HepG2 (cell line): Measurements from ENCODE around the gene CCDC85C. TPM values are rescaled to one million over a fixed set of nuclear protein-coding genes. Genes with fewer than 3 reads are reported as not detected.
A peak's percentile ranks its signal among the peaks of the same experiment; 100 is the strongest.

Experiments
- ATAC-seq: fragments of 200-7000 bp; cut with Tn5 transposase; 3 replicates; pipeline ENCODE4 v1.9.1; 2020; ENCODE audit warnings: mild to moderate bottlenecking, moderate library complexity
- BruUV-seq: library from RNA; stranded (reverse); fragments of 400-500 nt; replicated peaks from 2 replicates; lab custom pipeline; 2021; lab: Mats Ljungman, UMichigan
- CTCF ChIA-PET: fragments of 300-600 bp; formaldehyde crosslinking; extraction: SDS; loops from one replicate; lab custom pipeline; 2021; ENCODE audit warnings: low total read pairs, inconsistent platforms, low intra/inter-chr PET ratio; lab: Yijun Ruan, JAX
- POLR2A ChIA-PET: fragments of 350-600 bp; sonication (Branson Sonifier 250); formaldehyde crosslinking; loops from one replicate; lab custom pipeline; 2020; ENCODE audit warnings: antibody characterized with exemption, inconsistent platforms; lab: Yijun Ruan, JAX
- DNase-seq: peaks from one replicate; pipeline ENCODE4 v3.0.0-alpha.2; 2015; ENCODE audit warnings: low spot score
- FAIRE-seq: peaks from 3 replicates; lab custom pipeline; 2011; peaks lifted over from hg19 to GRCh38; lab: Jason Lieb, UNC
- H2AFZ ChIP-seq: one replicate; pipeline ENCODE4 v1.6.1; 2011; ENCODE audit warnings: low read length, inconsistent platforms
- H3K27ac ChIP-seq: fragments of 300-600 bp; 3 replicates; pipeline ENCODE4 v1.8.0; 2011; ENCODE audit warnings: mixed run types, mild to moderate bottlenecking, mixed read lengths, low read length, inconsistent platforms; ENCODE audit not compliant: insufficient read depth; ENCODE audit errors: extremely low read length
- H3K27me3 ChIP-seq, 2 experiments: fragments of 200-600 bp in 1 of 2; 2 replicates in 1 of 2; 3 replicates in 1 of 2; pipeline versions ENCODE4 v1.6.0 to v1.8.0; 2011; ENCODE audit warnings: low read length in 2 of 2, mild to moderate bottlenecking in 2 of 2, moderate library complexity in 2 of 2, inconsistent platforms in 1 of 2; ENCODE audit not compliant: insufficient read depth in 2 of 2, control insufficient read depth in 1 of 2
- H3K36me3 ChIP-seq, 2 experiments: fragments of 200-600 bp in 1 of 2; replicated peaks in 1 of 2; 2 replicates in 1 of 2; 3 replicates in 1 of 2; pipeline versions ENCODE4 v1.5.1 to v1.8.0; 2011; ENCODE audit warnings: low read length in 2 of 2, inconsistent platforms in 1 of 2; ENCODE audit not compliant: insufficient read depth in 2 of 2, control insufficient read depth in 1 of 2
- H3K4me1 ChIP-seq: 2 replicates; pipeline ENCODE4 v1.5.1; 2012; ENCODE audit warnings: low read length, inconsistent platforms; ENCODE audit not compliant: insufficient read depth
- H3K4me2 ChIP-seq: 2 replicates; pipeline ENCODE4 v1.6.0; 2011; ENCODE audit warnings: low read depth, low read length, inconsistent platforms
- H3K4me3 ChIP-seq, 3 experiments: fragments of 200-600 bp in 1 of 3; sonication (generic), shearing (Covaris generic) in 1 of 3; replicated peaks in 1 of 3; 2 replicates each; pipeline ENCODE4 v1.5.1; 2011 to 2016; ENCODE audit warnings: low read length in 3 of 3, inconsistent platforms in 2 of 3, low read depth in 2 of 3, mild to moderate bottlenecking in 2 of 3, control low read depth in 1 of 3, mixed read lengths in 1 of 3; ENCODE audit not compliant: insufficient read depth in 1 of 3
- H3K79me2 ChIP-seq: one replicate; pipeline ENCODE4 v1.6.1; 2011; ENCODE audit warnings: low read length, inconsistent platforms; ENCODE audit not compliant: insufficient read depth
- H3K9ac ChIP-seq: 2 replicates; pipeline ENCODE4 v1.6.0; 2011; ENCODE audit warnings: mild to moderate bottlenecking, low read depth, low read length, inconsistent platforms; ENCODE audit not compliant: insufficient read depth
- H3K9me3 ChIP-seq: 2 replicates; pipeline ENCODE4 v1.5.1; 2012; ENCODE audit warnings: mild to moderate bottlenecking, low read length
- H4K20me1 ChIP-seq: 2 replicates; pipeline ENCODE4 v1.6.0; 2011; ENCODE audit warnings: inconsistent platforms, mild to moderate bottlenecking, low read length, moderate library complexity; ENCODE audit not compliant: insufficient read depth
- ATF7 ChIP-seq, 2 experiments: fragments of 450-650 bp in 1 of 2; sonication (generic) in 1 of 2; formaldehyde crosslinking in 1 of 2; IDR thresholded peaks; 2 replicates each; pipeline versions ENCODE4 v1.4.0 to v1.6.1; 2016 to 2020; ENCODE audit warnings: antibody characterized with exemption in 1 of 2, mild to moderate bottlenecking in 1 of 2, missing genetic modification reagents in 1 of 2
- NR2C2 ChIP-seq: sonication (generic); formaldehyde crosslinking; IDR thresholded peaks from 2 replicates; pipeline ENCODE4 v1.4.0; 2020; ENCODE audit warnings: missing genetic modification reagents, mild to moderate bottlenecking, moderate library complexity, borderline replicate concordance
- PCBP2 ChIP-seq: fragments of 200-400 bp; formaldehyde crosslinking; optimal IDR thresholded peaks from 2 replicates; pipeline ENCODE3; 2018; ENCODE audit warnings: low read length, low read depth; ENCODE audit not compliant: poor library complexity, severe bottlenecking
- WGBS: methylation state at CpG from one replicate; pipeline ENCODE4 v1.1.6; 2017; ENCODE audit warnings: low lambda C conversion rate; 5-methylcytosine and 5-hydroxymethylcytosine counted together
- in situ Hi-C: cut with HindIII; loops from 2 replicates; pipeline ENCODE4 v1.10.0; 2017; ENCODE audit warnings: low pct_unique_long_range_greater_than_20kb; ENCODE audit not compliant: extremely low pct_ligation_motif_present
- intact Hi-C: fragments of 100-400 bp; cut with micrococcal nuclease; formaldehyde crosslinking; loops from one replicate; pipeline ENCODE4 v1.10.0; 2022; ENCODE audit not compliant: unreplicated experiment
- polyA plus RNA-seq, 8 experiments: library from polyadenylated mRNA; depleted of rRNA in 3 of 8; stranded (reverse) in 7 of 8; unstranded in 1 of 8; fragments of >200 nt; fragmentation: Illumina TruSeq in 4 of 8; extraction: Trizol in 4 of 8; gene quantifications; 2 replicates each; pipeline versions ENCODE4 v1.2.1 to v1.2.3, GENCODE V29; 2011 to 2016; ENCODE audit warnings: low read depth in 4 of 8, missing spikeins in 1 of 8, mixed read lengths in 1 of 8; ENCODE audit not compliant: insufficient read depth in 1 of 8
- total RNA-seq, 5 experiments: library from RNA; depleted of rRNA; stranded (reverse); fragments of >200 nt; fragmentation: Illumina TruSeq; extraction: Trizol; gene quantifications; 2 replicates each; pipeline ENCODE4 v1.2.3, GENCODE V29; 2016; ENCODE audit warnings: low read depth in 1 of 5
- TF ChIP-seq, protein P1 (sequence below): sonication (generic); formaldehyde crosslinking; IDR thresholded peaks from 2 replicates; pipeline ENCODE4 v1.5.0; 2020; ENCODE audit warnings: mild to moderate bottlenecking, missing genetic modification reagents, borderline replicate concordance
- TF ChIP-seq, protein P2 (sequence below): sonication (generic); formaldehyde crosslinking; IDR thresholded peaks from 2 replicates; pipeline ENCODE4 v1.9.0; 2021; ENCODE audit warnings: missing genetic modification reagents, mild to moderate bottlenecking, borderline replicate concordance
- TF ChIP-seq, protein P3 (sequence below): fragments of 450-650 bp; IDR thresholded peaks from 2 replicates; pipeline ENCODE4 v1.6.1; 2017

Gene CCDC85C
- total and polyA plus RNA-seq, 2 of the 13 experiments (the other 11 are each of a cell fraction or from before 2014, with no cell fraction given): 18.8 to 43.8 TPM

DNA sequence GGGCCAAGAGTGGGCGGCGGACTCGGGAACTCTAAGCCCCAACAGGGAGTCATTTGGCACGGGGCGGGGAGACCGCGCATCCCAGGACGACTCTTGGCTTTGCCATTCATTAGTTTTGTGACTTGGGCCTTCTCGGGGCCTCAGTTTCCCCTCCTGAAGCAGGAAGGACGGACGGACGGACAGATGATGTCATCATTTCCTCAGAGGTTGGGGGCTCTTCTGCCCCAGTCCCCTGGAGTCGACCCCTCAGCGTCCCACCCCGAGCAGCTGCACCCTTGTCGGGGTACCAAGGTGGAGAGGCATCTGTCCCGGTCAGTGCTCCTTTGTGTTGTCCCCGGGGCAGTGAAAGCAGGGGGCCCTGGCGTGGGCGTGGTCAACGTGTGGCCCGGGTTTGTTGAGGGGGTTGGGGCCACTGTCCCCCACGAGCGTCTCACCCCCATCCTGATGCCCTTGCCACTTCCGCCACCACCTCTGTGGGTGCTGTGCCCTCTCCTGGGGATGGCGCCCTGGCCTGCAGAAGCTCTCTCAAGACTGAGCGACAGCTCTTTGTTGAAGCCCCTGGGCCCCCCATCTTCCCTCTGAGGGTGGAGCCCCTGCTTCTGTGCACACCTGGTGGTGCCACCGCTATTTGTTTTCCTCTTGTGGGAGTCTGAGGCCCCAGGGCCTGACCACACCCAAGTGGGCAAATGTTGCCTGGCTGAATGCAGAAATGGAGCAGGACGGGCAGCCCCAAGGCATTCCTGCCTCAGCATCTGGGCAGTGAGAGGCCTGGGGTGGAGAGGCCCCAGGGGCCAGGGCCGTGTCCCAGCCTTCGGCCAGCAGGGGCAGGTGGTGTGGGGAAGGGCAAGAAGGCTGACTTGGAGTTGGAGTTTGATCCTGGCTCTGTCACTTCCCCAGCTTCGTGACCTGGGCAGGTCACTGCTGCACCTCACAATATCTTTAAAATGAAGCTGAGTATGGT is 41.8 kb upstream of the CCDC85C start:
- no peak for DNase-seq
- POLR2A ChIA-PET: no interaction called here
- no peaks in the 10 kb centered on the region for H4K20me1 ChIP-seq
- whole genome bisulfite sequencing: 65% methylated on average over 9 of the region's 32 CpGs
- no peaks in the 10 kb centered on the region for H3K9me3 ChIP-seq
- CTCF ChIA-PET: no interaction called here
- FAIRE-seq: no peak
- H3K27ac ChIP-seq: no peak overlapping the region
- TF ChIP-seq ATF7 (IDR thresholded peaks at IDR 0.05) (peak; percentile 90), ATF7 (CRISPR knock-in tag; IDR thresholded peaks at IDR 0.05) (no peak), PCBP2 (no peak)
- intact Hi-C loops: no loop called here
- H3K79me2 ChIP-seq: no peaks in the 10 kb centered on the region
- H3K27me3 ChIP-seq: peaks cover 4 to 5% of the 10 kb centered on the region in 2 experiments; a peak in 2 of 5 replicates
- no peak overlapping the region for H3K9ac ChIP-seq
- H2AFZ ChIP-seq: no peak overlapping the region
- ATAC-seq: no peak; the same call in 2 of the 3 replicates
- H3K4me2 ChIP-seq: no peak overlapping the region
- no TSS peak for BruUV-seq
- H3K36me3 ChIP-seq: no peaks in the 10 kb centered on the region
- H3K4me3 ChIP-seq: no peak overlapping the region
- peaks cover 19% of the 10 kb centered on the region for H3K4me1 ChIP-seq
- in situ Hi-C loops: no loop called here

DNA sequence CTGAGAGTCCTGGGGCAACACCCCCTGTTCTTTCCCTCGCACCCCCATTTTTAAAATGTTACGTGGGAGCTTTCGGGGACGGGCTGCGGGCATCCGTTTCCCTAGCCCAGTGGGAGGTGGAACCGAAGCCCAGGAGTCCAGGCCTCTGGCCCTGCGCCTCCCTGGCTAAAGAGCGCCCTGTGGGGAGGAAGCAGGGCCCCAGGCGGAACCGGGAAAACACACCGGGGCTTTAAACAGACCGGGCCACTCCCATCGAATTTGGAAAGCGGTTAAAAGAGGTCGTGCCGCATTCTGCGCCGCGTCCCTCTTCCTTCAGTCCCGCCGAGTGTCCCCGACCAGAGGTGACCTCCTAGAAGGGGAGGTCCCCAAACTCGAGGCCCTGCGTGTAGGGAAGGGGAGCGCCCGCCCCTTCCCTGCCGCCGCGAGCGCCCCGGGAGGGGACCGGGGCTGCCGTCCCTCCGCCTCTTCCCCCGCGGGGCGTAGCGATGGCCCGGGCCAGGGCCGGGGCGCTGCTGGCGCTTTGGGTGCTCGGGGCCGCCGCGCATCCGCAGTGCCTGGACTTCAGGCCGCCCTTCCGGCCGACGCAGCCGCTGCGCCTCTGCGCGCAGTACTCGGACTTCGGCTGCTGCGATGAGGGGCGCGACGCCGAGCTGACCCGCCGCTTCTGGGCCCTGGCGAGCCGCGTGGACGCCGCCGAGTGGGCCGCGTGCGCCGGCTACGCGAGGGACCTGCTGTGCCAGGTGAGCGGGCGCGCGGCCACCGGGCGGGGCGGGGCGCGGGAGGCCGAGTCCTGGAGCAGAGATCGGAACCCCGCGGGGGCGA is 40.9 kb upstream of the CCDC85C start, which contains the start of gene HHIPL1:
HHIPL1 (plus strand) TSS at position 407 of the 822 bp plus-strand sequence; CDS start at position 486, 79 bp downstream.
- no peaks in the 10 kb centered on the region for H3K79me2 ChIP-seq
- H4K20me1 ChIP-seq: no peaks in the 10 kb centered on the region
- no peak within 1 kb of the TSS for H3K4me2 ChIP-seq
- ChIA-PET POLR2A (no interaction called here), CTCF (no interaction called here)
- intact Hi-C loops: no loop called here
- peaks cover 13% of the 10 kb centered on the region for H3K4me1 ChIP-seq
- ATAC-seq (no peak), DNase-seq (no peak), FAIRE-seq (no peak)
- in situ Hi-C loops: no loop called here
- H2AFZ ChIP-seq: no peak within 1 kb of the TSS
- H3K9me3 ChIP-seq: no peaks in the 10 kb centered on the region
- no peaks in the 10 kb centered on the region for H3K36me3 ChIP-seq
- 58% methylated on average over 41 of the region's 91 CpGs for WGBS
- BruUV-seq: no TSS peak
- H3K9ac ChIP-seq: no peak within 1 kb of the TSS
- peaks cover 2 to 5% of the 10 kb centered on the region in 2 experiments; a peak in 2 of 5 replicates for H3K27me3 ChIP-seq
- no peak within 1 kb of the TSS for H3K4me3 ChIP-seq
- H3K27ac ChIP-seq: no peak within 1 kb of the TSS
- no peak for TF ChIP-seq NR2C2 (CRISPR knock-in tag)
- TF ChIP-seq, protein P1, sequence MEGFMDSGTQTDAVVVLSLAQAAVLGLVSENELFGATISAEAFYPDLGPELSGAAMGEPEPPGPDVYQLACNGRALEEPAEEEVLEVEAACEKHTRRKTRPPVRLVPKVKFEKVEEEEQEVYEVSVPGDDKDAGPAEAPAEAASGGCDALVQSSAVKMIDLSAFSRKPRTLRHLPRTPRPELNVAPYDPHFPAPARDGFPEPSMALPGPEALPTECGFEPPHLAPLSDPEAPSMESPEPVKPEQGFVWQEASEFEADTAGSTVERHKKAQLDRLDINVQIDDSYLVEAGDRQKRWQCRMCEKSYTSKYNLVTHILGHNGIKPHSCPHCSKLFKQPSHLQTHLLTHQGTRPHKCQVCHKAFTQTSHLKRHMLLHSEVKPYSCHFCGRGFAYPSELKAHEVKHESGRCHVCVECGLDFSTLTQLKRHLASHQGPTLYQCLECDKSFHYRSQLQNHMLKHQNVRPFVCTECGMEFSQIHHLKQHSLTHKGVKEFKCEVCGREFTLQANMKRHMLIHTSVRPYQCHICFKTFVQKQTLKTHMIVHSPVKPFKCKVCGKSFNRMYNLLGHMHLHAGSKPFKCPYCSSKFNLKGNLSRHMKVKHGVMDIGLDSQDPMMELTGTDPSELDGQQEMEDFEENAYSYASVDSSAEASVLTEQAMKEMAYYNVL (CRISPR knock-in tag): no peak
- TF ChIP-seq, protein P2, sequence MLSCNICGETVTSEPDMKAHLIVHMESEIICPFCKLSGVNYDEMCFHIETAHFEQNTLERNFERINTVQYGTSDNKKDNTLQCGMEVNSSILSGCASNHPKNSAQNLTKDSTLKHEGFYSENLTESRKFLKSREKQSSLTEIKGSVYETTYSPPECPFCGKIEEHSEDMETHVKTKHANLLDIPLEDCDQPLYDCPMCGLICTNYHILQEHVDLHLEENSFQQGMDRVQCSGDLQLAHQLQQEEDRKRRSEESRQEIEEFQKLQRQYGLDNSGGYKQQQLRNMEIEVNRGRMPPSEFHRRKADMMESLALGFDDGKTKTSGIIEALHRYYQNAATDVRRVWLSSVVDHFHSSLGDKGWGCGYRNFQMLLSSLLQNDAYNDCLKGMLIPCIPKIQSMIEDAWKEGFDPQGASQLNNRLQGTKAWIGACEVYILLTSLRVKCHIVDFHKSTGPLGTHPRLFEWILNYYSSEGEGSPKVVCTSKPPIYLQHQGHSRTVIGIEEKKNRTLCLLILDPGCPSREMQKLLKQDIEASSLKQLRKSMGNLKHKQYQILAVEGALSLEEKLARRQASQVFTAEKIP (CRISPR knock-in tag): no peak
- TF ChIP-seq, protein P3, sequence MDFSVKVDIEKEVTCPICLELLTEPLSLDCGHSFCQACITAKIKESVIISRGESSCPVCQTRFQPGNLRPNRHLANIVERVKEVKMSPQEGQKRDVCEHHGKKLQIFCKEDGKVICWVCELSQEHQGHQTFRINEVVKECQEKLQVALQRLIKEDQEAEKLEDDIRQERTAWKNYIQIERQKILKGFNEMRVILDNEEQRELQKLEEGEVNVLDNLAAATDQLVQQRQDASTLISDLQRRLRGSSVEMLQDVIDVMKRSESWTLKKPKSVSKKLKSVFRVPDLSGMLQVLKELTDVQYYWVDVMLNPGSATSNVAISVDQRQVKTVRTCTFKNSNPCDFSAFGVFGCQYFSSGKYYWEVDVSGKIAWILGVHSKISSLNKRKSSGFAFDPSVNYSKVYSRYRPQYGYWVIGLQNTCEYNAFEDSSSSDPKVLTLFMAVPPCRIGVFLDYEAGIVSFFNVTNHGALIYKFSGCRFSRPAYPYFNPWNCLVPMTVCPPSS: no peak
